HG03175 (cell line): ENCODE data around the gene FGFR3.

Source experiments
- ATAC-seq: cut with Tn5 transposase; IDR thresholded peaks from one replicate; pipeline ENCODE4 v1.9.1; 2021; ENCODE audit warnings: mild to moderate bottlenecking, moderate library complexity; ENCODE audit not compliant: unreplicated experiment

The FGFR3 gene

GRCh38 chr4:1786544-1787362 lies 6.3 kb upstream of the FGFR3 start:
- ATAC-seq, result no peak

GRCh38 chr4:1787411-1788077 lies 5.5 kb upstream of the FGFR3 start:
- no peak for ATAC-seq

GRCh38 chr4:1788254-1788973 lies 4.7 kb upstream of the FGFR3 start:
- ATAC-seq, result no peak

- ATAC-seq, result no peak
Measured at GRCh38 chr4:1789552-1789951, 3.5 kb upstream of the FGFR3 start.

DNA sequence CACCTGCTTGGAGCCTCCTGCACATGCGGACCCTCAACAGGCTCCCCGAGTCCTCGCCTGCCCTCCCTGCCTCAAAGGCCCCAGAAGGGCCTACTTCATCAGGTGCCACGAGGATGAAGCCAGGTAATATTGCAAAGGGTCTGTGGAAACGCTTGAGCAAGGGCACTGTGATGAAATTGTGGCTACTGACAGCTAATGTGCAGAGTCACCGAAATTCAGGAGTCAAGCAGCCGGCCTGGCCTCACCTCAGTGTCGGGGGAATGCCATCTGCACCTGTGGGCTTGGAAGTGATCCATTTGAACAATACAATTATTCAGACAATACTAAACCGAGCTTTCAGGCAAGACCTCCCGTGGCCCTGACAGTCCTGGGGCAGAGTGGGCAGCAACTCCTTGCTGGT lies 3.1 kb upstream of the FGFR3 start:
- ATAC-seq, result no peak

DNA sequence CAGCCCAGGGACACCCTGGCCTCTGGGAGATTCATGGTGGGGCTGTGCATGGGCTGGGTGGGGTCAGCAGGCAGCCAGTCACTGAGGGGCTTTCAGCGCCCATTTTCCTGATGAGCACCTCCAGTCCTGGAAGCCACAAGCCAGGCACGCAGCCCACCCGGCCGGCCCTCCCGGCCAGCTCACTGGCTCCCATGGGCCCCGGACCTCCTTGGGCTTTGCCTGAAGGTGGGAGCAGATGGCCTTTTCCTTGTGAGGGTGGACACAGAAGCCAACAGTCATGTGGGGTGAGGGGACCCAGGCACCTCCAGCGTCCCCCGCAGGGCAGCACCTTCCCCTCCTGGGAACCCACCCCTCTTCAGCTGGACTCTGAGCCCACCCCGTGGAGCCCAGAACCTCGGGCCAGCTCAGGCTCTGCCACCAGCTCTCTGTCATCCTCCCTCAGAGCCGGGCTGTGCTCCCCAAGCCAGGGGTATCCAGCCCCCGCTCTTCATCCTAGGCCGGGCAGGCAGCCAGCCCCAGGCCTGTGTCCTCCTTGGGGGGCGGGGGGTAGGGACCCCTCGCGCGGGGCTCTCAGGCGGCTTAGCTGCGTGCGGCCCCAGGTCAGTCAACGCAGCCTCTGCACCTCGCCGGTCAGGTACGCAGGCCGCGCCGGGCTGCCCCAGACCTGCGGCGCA lies 798 bp upstream of the FGFR3 start:
- no peak for ATAC-seq

DNA sequence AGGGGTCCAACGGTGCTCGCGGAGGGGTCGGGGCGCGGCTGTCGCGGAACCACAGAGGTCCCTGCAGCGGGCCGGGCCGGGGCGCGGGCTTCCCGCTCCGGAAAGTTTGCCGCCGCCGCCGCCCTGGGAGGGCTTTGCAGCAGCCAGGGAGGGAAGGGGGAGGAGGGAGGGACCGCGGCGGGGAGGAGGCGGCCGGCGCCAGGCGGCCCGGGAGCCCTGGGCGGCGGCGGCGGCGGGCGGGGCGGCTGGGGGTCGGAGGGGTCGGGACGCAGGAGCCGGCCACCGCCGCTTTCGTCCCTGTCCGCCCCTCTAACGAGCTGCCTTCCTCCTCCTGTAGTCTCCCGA lies 375 bp downstream of the FGFR3 start:
- no peak for ATAC-seq

- no peak for ATAC-seq
Measured at GRCh38 chr4:1793940-1794808, 1.1 kb downstream of the FGFR3 start.

- no peak for ATAC-seq
Measured at GRCh38 chr4:1794809-1795298, 1.8 kb downstream of the FGFR3 start.

GRCh38 chr4:1795299-1796195 lies 2.5 kb downstream of the FGFR3 start:
- ATAC-seq, result no peak

- no peak for ATAC-seq
Measured at GRCh38 chr4:1796486-1797204, 3.6 kb downstream of the FGFR3 start.

DNA sequence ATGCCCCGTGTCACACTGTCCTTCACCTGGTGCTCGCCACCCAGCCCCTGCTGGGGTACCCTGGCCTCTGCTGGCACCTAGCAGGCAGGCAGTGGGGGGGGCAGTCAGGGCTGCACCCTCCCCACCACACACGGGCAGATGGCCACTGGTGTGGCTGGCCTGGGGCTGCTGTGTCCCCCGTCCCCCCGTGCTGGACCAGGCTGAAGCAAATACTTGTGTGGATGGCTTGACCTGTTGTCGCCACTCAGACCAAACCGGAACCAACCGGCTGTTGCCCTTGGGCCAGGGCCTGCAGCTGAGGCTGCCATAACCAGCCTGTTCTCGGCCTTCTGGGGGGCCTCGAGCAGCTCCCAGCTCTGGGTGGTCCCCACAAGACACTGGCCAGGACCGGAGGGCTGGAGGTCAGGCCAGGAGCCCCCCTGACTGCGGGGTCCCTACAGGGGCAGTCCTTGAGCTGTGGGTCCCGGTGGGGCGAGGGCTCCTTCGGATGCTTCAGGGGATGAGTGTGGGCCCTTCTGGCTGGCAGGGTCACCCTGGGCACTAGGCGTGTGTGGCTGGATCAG lies 4.3 kb downstream of the FGFR3 start:
- ATAC-seq, result no peak

GRCh38 chr4:1797861-1798579 lies 4.9 kb downstream of the FGFR3 start:
- ATAC-seq, result no peak

DNA sequence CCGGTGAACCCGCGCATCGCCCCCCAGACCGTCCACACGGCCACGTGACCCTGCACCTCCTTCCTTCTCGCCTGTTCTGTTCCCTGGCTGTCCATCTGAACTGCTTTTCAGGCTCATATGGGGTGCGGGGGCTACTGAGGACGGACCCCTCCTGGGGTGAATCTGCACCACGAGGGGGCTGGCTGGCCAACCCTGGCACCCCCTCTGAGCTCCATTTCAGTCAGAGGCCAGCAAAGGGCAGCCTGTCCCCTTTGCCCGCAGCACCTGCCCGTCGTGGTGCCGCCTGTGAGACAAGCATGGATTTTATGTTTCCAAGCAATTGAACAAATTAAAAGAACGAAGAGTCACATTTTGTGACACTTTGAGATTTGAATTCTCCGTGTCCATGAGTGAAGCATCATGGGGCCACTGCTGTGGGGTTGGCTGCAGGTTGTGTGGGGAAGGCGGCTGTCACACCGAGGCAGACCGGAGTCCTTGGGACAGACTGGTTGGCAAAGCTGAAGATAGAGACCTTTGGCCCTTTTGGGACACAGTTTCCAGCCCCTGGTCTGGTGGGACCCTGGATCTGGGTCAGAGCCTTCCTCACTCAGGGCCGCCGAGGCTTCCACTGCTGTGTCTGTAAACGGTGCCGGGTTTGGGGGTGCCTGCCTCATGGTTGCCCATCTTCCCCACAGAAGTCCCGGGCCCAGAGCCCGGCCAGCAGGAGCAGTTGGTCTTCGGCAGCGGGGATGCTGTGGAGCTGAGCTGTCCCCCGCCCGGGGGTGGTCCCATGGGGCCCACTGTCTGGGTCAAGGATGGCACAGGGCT lies 5.7 kb downstream of the FGFR3 start:
- ATAC-seq, result no peak

DNA sequence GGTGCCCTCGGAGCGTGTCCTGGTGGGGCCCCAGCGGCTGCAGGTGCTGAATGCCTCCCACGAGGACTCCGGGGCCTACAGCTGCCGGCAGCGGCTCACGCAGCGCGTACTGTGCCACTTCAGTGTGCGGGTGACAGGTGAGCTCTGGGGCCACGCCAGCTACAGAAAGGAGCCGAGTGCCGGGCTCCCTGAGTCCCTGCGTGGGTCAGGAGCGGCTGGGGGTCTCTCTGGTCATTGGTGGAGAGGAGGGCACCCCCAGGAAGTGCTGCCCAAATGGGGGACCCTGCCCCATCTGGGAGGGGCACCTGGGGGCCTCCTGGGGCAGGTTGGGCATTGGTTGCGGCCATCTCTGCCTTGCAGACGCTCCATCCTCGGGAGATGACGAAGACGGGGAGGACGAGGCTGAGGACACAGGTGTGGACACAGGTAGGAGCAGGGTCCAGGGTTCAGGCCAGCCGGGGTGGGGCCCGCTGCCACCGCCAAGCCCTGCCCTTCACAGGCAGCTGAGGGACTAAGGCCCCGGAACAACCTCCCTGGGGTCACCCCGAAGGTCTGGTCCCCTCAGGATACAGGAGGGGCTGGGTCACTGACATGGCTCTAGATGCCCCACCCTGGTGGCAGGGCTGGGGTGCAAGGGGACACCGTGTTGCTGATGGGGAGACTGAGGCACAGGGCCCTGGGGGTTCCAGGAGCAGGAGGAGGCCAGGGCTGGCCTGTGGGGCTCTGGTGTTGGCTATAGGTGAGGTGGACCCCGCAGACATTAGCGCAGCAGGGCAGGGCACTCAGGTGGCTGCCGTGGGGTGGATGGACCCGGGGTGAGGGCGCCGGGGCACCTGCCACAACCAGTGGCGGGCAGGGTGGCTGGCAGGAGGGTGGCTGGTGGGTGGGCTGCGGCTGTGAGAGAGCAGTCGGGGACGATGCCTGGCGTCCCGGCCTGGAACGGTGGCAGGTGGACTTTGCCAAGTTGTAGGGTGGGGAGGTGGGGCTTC lies 6.6 kb downstream of the FGFR3 start:
- ATAC-seq, result no peak

DNA sequence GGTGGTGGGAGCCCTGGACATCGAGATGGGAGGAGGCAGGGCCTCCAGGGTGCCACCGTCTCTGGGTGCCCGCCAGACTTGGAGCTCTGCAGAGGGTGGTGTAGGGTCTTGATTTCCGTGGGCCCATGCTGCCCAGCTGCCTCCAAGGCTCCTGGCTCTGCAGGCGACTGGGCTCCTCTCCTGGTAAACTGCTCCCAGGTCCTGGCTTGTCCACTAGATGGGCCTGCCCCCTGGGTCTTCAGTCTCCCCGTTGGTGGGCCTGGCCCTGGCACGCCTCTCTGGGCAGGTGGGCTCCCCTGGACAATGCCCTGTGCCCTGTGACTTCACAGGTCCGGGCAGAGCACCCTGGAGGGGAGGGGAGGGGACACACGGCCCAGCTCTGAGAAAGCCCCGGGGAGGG lies 7.7 kb downstream of the FGFR3 start:
- no peak for ATAC-seq
